Measurements from ENCODE around the gene TMED4. TPM values are rescaled to one million over a fixed set of nuclear protein-coding genes. Genes with fewer than 3 reads are reported as not detected.

The TMED4 gene
- polyA plus RNA-seq, 1 donor from 2014 or later = 158 TPM

GRCh38 chr7:44618753-44619152, 36.7 kb upstream of the TMED4 start:
- Histone ChIP-seq H3K9ac (ENCODE audit: low read length) (no peak overlapping the region), H3F3A (ENCODE audit: insufficient read depth, low read length, poor library complexity, severe bottlenecking) (no peaks in the 10 kb centered on the region), H3K4me2 (ENCODE audit: low read length) (no peak overlapping the region), H3K9me3 (ENCODE audit: low read length) (no peaks in the 10 kb centered on the region), H3K4me3 (ENCODE audit: low read length) (no peak overlapping the region), H2AFZ (ENCODE audit: low read depth, low read length) (no peak overlapping the region), H3K27ac (ENCODE audit: low read length) (no peak overlapping the region), H3K27me3 (ENCODE audit: insufficient read depth, low read depth, low read length) (no peaks in the 10 kb centered on the region), H3K9me2 (ENCODE audit: insufficient read depth, low read length) (no peaks in the 10 kb centered on the region), H3K36me3 (ENCODE audit: insufficient read depth, low read length) (no peaks in the 10 kb centered on the region), H3K79me2 (replicated peaks; ENCODE audit: insufficient read depth, low read length) (peaks cover 54% of the 10 kb centered on the region), H4K20me1 (ENCODE audit: insufficient read depth) (no peaks in the 10 kb centered on the region)
- TF ChIP-seq REST (IDR thresholded peaks at IDR 0.05; ENCODE audit: borderline replicate concordance) (no peak), SMC3 (conservative IDR thresholded peaks at IDR 0.05; ENCODE audit: poor library complexity) (no peak), POLR2AphosphoS5 (IDR thresholded peaks at IDR 0.05) (no peak), RAD21 (conservative IDR thresholded peaks at IDR 0.05) (no peak), TAF1 (IDR thresholded peaks at IDR 0.05; ENCODE audit: low read depth) (no peak), EZH2 (IDR thresholded peaks at IDR 0.05; ENCODE audit: borderline replicate concordance, insufficient read depth, low read length, poor library complexity, severe bottlenecking) (no peak), MXI1 (conservative IDR thresholded peaks at IDR 0.05; ENCODE audit: poor library complexity, severe bottlenecking) (no peak), EP300 (conservative IDR thresholded peaks at IDR 0.05; ENCODE audit: poor library complexity, severe bottlenecking) (no peak), CTCF (IDR thresholded peaks at IDR 0.05; ENCODE audit: poor library complexity, severe bottlenecking) (no peak)

- Histone ChIP-seq H3K9ac (ENCODE audit: low read length) (no peak overlapping the region), H4K20me1 (ENCODE audit: insufficient read depth) (no peaks in the 10 kb centered on the region), H3K27me3 (ENCODE audit: insufficient read depth, low read depth, low read length) (no peaks in the 10 kb centered on the region), H3K36me3 (ENCODE audit: insufficient read depth, low read length) (no peaks in the 10 kb centered on the region), H3K79me2 (replicated peaks; ENCODE audit: insufficient read depth, low read length) (peaks cover 54% of the 10 kb centered on the region), H3K9me3 (ENCODE audit: low read length) (no peaks in the 10 kb centered on the region), H3K4me2 (ENCODE audit: low read length) (no peak overlapping the region), H3K9me2 (ENCODE audit: insufficient read depth, low read length) (no peaks in the 10 kb centered on the region), H3F3A (ENCODE audit: insufficient read depth, low read length, poor library complexity, severe bottlenecking) (no peaks in the 10 kb centered on the region), H3K27ac (ENCODE audit: low read length) (no peak overlapping the region), H2AFZ (ENCODE audit: low read depth, low read length) (no peak overlapping the region), H3K4me3 (ENCODE audit: low read length) (no peak overlapping the region)
- TF ChIP-seq TAF1 (IDR thresholded peaks at IDR 0.05; ENCODE audit: low read depth) = no peak
- no peak for TF ChIP-seq SMC3 (conservative IDR thresholded peaks at IDR 0.05; ENCODE audit: poor library complexity)
- TF ChIP-seq RAD21 (conservative IDR thresholded peaks at IDR 0.05) = no peak
- TF ChIP-seq EZH2 (IDR thresholded peaks at IDR 0.05; ENCODE audit: borderline replicate concordance, insufficient read depth, low read length, poor library complexity, severe bottlenecking) = no peak
- no peak for TF ChIP-seq CTCF (IDR thresholded peaks at IDR 0.05; ENCODE audit: poor library complexity, severe bottlenecking)
- no peak for TF ChIP-seq POLR2AphosphoS5 (IDR thresholded peaks at IDR 0.05)
- TF ChIP-seq EP300 (conservative IDR thresholded peaks at IDR 0.05; ENCODE audit: poor library complexity, severe bottlenecking) = no peak
- no peak for TF ChIP-seq MXI1 (conservative IDR thresholded peaks at IDR 0.05; ENCODE audit: poor library complexity, severe bottlenecking)
- no peak for TF ChIP-seq REST (IDR thresholded peaks at IDR 0.05; ENCODE audit: borderline replicate concordance)
These were observed 36.0 kb upstream of the TMED4 start for GRCh38 chr7:44618045-44618444.
